Prostate gland (tissue), 2 donors: ENCODE measurements around the gene SLC51B. TPM values are rescaled to one million over a fixed set of nuclear protein-coding genes. Genes with fewer than 3 reads are reported as not detected.
"Not testable (repeated sequence)": the region's sequence is repeated elsewhere in the genome, so short reads cannot be mapped to it uniquely, and the experiment has no call there.

Experiments used
- DNase-seq: peaks from one replicate; pipeline ENCODE4 v3.0.0-alpha.2; 2019; ENCODE audit warnings: low spot score
- H3K27ac ChIP-seq, 2 donors: fragments of 200-600 bp; sonication (generic); 2 replicates each; pipeline ENCODE4 v1.5.1; 2017 to 2019
- H3K27me3 ChIP-seq: fragments of 200-600 bp; sonication (generic); replicated peaks from 2 replicates; pipeline ENCODE4 v1.5.1; 2019; ENCODE audit not compliant: insufficient read depth
- H3K36me3 ChIP-seq, 2 donors: fragments of 200-600 bp; sonication (generic); 1 replicate in 1 of 2; 2 replicates in 1 of 2; pipeline versions ENCODE4 v1.5.1 to v1.8.1; 2017 to 2019
- H3K4me1 ChIP-seq: fragments of 200-600 bp; sonication (generic); replicated peaks from 2 replicates; pipeline ENCODE4 v1.5.1; 2019
- H3K4me3 ChIP-seq, 2 donors: fragments of 200-600 bp; sonication (generic); 2 replicates each; pipeline ENCODE4 v1.5.1; 2017 to 2019
- H3K9me3 ChIP-seq: fragments of 200-600 bp; sonication (generic); 2 replicates; pipeline ENCODE4 v1.5.1; 2017
- CTCF ChIP-seq, 4 experiments: fragments of 200-600 bp in 2 of 4; fragments of 450-650 bp in 2 of 4; sonication (generic) in 2 of 4; IDR thresholded peaks; 1 replicate in 3 of 4; 2 replicates in 1 of 4; pipeline ENCODE4 v1.5.1; 2016 to 2019; ENCODE audit warnings: antibody characterized with exemption in 4 of 4, mild to moderate bottlenecking in 2 of 4, moderate library complexity in 2 of 4
- POLR2A ChIP-seq: fragments of 450-650 bp; IDR thresholded peaks from one replicate; pipeline ENCODE4 v1.6.1; 2016; ENCODE audit warnings: antibody characterized with exemption, mild to moderate bottlenecking
- POLR2AphosphoS5 ChIP-seq: sonication (generic); formaldehyde crosslinking; IDR thresholded peaks from one replicate; pipeline ENCODE4 v1.6.1; 2017; ENCODE audit warnings: antibody characterized with exemption
- WGBS: methylation state at CpG from one replicate; pipeline ENCODE4 v1.1.5; 2018; 5-methylcytosine and 5-hydroxymethylcytosine counted together
- intact Hi-C: fragments of 100-400 bp; cut with DNase I; formaldehyde crosslinking; loops from one replicate; pipeline ENCODE4 v1.14.2; 2022
- total RNA-seq, 2 donors: library from RNA; depleted of rRNA; stranded (reverse); fragments of >200 nt; gene quantifications; one replicate each; pipeline ENCODE4 v1.1.0, GENCODE V29; 2016

Gene SLC51B
- total RNA-seq, 2 donors from 2014 or later = 0.68 TPM; not detected in 1

DNA sequence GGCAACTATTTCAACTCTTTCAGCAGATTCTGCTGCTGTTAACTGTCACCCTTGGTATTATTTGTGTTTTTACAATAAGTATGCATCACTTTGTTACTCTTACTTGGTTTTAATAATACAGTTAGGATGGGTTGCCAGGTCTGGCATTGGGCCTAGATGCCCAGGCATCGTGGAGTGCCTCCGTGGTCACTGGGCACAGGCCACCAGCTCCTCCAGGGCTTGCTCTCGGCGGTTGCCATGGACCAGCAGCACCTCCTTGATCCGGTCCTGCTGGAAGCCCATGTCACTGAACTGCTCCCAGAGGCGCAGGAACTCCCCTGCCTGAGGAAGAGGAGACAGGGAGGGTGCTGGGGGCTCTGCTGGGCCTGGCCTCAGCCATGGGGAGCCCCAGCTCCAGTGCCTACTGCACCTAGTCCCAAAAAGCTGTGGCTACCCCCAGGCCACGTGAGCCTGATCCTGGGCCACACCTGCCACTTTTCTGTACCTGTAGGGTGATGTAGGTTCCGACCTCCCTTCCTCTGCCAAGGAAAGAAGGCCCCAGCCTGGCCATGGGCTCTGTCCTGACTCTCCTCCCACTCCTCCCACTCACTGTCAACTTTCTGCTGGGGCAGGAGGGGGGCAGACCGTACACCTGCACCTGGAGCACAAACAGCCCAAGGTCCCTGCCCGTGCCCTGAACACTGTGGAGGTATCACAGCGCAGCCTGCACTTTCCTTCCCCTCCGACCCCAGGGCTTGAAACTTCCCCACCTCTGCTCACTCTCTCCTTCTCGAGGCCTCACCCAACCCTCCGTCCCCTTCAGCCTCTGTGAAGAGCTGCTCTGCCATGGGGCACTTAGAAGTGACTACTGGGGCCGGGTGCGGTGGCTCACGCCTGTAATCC, 48.0 kb downstream of the SLC51B start:
- WGBS = 81% methylated on average over 16 of the region's 17 CpGs
- Histone ChIP-seq H3K9me3 (no peaks in the 10 kb centered on the region), H3K4me3 (no peak overlapping the region), H3K36me3 (no peaks in the 10 kb centered on the region), H3K4me1 (no peaks in the 10 kb centered on the region), H3K27ac (no peak overlapping the region), H3K27me3 (no peaks in the 10 kb centered on the region)
- DNase-seq = no peak
- TF ChIP-seq POLR2AphosphoS5 = no peak
- no peak for TF ChIP-seq CTCF (IDR thresholded peaks at IDR 0.05)
- no peak for TF ChIP-seq POLR2A
- intact Hi-C loops = no loop called here

GRCh38 chr15:65093793-65094170, 48.6 kb downstream of the SLC51B start:
- H3K27ac ChIP-seq = peak overlapping the region in 1 of 2 donors; percentile 53
- 95% methylated on average over 13 of the region's 13 CpGs for WGBS

DNA sequence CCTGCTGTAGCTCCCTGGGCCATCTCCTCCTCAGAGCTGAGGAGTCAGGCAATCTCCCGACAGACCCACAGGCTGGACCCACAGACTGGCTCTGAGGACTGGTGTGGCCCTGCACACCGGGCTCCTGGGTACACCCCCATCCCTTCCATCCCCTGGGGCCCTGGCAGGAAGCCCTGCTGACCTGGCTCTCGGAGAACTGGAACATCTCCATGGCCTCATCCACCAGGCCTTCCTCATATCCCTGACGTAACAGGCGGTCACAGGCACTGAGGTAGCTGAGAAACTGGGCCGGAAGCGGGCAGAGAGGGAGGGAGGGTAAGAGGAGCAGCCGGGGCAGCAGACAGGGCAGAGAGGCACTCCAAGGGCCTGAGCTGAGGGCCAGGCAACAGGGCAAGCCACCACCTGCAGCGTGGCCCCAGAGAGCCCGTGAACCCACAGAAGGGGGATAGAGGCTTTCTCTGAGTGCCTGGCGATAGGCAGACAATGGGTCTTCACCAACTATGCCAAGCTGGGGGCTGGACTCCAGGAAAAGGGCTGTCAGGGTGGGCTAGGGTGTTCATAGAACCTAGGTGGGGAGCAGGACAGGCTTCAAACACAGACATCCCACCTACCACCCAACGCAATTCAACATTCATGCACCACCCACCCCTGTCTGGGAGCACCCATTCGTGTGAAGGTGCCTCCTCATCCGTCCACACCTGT, 49.3 kb downstream of the SLC51B start:
- Histone ChIP-seq H3K9me3 (no peaks in the 10 kb centered on the region), H3K36me3 (no peaks in the 10 kb centered on the region), H3K27me3 (no peaks in the 10 kb centered on the region), H3K4me3 (no peak overlapping the region), H3K27ac (peak overlapping the region; percentile 47 to 53), H3K4me1 (no peaks in the 10 kb centered on the region)
- no peak for DNase-seq
- WGBS = 68% methylated on average over 14 of the region's 14 CpGs
- intact Hi-C loops = no loop called here
- TF ChIP-seq POLR2A = no peak
- TF ChIP-seq POLR2AphosphoS5 = peak; percentile 24
- TF ChIP-seq CTCF (IDR thresholded peaks at IDR 0.05) = no peak

More at GRCh38 chr15:65093793-65094170, 48.6 kb downstream of the SLC51B start:
- intact Hi-C loops, H3K4me3 ChIP-seq, H3K27me3 ChIP-seq, H3K4me1 ChIP-seq, DNase-seq, H3K9me3 ChIP-seq, H3K36me3 ChIP-seq: not testable (repeated sequence)

DNA sequence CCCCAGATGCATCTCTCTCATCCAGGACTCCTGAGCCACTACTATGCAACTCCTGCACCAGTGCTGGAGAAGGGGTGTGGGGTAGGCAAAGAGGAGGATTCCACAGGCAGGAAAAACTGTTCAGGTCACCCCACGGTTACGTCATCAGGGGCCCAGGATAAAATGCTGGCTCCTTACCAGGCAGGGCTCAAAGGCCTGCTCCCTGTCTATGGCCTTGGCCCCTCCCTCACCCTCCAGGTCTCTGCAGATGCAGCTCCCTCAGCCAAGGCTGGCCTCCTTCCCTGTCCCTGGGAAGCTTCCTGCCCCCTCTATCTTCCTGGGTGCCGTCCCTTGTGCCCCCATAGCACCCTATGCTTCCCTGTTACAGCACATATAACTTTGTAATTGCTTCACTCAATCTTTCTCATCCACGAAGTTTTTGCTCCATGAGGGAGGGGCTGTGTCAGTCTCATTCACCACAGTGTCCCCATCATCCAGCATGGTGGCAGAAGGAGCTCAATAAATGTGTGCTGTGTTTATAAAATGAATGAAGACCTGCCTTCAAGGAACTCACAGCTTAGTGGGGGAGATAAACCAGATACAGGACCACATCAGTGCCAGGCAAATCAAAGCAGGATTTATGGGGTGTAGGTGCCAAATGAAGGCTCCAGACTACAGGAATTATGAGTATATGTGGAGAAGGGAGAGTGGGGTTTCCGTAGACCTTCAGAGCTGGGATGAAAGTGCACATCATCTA, 50.0 kb downstream of the SLC51B start:
- H3K36me3 ChIP-seq = no peaks in the 10 kb centered on the region
- H3K9me3 ChIP-seq = no peaks in the 10 kb centered on the region
- H3K4me3 ChIP-seq = no peak overlapping the region
- WGBS = 61% methylated on average over 5 of the region's 5 CpGs
- no peaks in the 10 kb centered on the region for H3K4me1 ChIP-seq
- no peak for DNase-seq
- intact Hi-C loops = loop anchor here (5.0 kb wide), 1 partner anchor 58 kb away; no protein-coding TSS in a partner anchor
- H3K27ac ChIP-seq = peak overlapping the region; percentile 47 to 53
- no peaks in the 10 kb centered on the region for H3K27me3 ChIP-seq
- no peak for TF ChIP-seq POLR2A
- TF ChIP-seq POLR2AphosphoS5 = no peak

- no peak overlapping the region for H3K4me3 ChIP-seq
- intact Hi-C loops = loop anchor here (5.0 kb wide), 1 partner anchor 58 kb away; no protein-coding TSS in a partner anchor
- H3K9me3 ChIP-seq = no peaks in the 10 kb centered on the region
- H3K27ac ChIP-seq = peak overlapping the region in 1 of 2 donors; percentile 53
- no peaks in the 10 kb centered on the region for H3K36me3 ChIP-seq
- no peaks in the 10 kb centered on the region for H3K4me1 ChIP-seq
- 71% methylated on average over 6 of the region's 6 CpGs for WGBS
- DNase-seq = no peak
- TF ChIP-seq POLR2A (no peak), POLR2AphosphoS5 (no peak), CTCF (IDR thresholded peaks at IDR 0.05) (no peak)
- H3K27me3 ChIP-seq = no peaks in the 10 kb centered on the region
Observed at GRCh38 chr15:65095747-65096104, 50.5 kb downstream of the SLC51B start.
